ENCODE measurements around the gene HADH.

Gene HADH

DNA sequence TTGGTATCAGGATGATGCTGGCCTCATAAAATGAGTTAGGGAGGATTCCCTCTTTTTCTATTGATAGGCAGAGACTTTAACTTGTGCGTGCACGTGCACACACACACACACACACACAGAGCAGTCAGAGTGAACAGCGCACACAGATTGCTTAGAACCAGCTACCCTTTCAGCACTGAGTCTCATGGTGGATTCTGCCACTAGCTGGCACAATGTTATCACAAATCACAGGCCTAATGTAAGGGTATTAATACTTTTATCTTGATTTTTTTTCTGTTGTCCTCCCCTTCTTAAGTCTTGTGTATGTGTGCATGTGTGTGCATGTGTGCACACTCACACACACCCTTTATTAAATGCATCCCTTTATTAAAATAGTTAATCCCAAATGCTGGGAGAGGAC is 53.2 kb downstream of the HADH start:
- no peak for DNase-seq (ENCODE audit: low read depth)

DNA sequence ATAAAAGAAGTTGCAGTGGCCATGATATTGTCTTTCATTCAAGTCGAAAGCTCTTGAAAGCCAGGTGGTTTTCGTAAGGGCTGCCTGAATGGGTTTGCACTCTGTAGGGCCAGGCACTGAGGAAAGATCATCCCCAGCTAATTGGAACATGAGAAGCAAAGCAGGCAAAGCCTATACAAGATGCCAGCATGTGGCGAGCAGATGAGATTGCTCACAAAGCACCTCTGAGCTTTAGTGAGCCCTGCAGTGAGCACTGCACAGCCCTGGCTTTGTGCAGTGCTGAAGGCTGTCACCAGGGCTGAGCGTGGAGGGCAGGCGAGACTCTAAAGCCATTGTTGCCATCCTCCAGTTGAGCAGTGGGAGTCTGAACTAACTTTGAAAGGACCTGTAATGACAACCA is 53.8 kb downstream of the HADH start:
- H3K4me3 ChIP-seq (ENCODE audit: low read length): no peak overlapping the region
- TF ChIP-seq CTCF (conservative IDR thresholded peaks at IDR 0.05; ENCODE audit: low read depth, low read length): no peak
- no peak for DNase-seq (ENCODE audit: low read depth)

More for the DNA sequence above, 53.2 kb downstream of the HADH start:
- no peak for TF ChIP-seq CTCF (conservative IDR thresholded peaks at IDR 0.05; ENCODE audit: low read depth, low read length)
- H3K4me3 ChIP-seq (ENCODE audit: low read length): no peak overlapping the region

GRCh38 chr4:108044951-108045686 is 55.4 kb downstream of the HADH start:
- H3K4me3 ChIP-seq (ENCODE audit: low read length): no peak overlapping the region
- DNase-seq (ENCODE audit: low read depth): no peak
- no peak for TF ChIP-seq CTCF (conservative IDR thresholded peaks at IDR 0.05; ENCODE audit: low read depth, low read length)

DNA sequence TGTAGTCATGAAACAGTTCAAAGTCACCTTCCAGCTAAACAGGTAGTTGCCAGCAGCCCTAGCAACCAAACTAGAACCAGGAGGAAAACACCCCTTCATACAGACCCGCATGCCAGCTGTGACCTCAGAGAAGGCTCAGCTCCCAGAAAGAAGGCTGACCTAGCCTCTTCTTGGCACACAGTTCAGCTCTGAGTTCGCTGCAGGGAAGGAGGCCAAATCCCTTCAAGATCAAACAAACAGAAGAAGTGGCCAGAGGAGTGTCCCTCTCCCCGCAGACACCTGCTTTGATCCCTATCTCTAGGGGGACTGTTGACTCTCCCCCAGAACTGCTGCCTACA is 56.0 kb downstream of the HADH start:
- TF ChIP-seq CTCF (conservative IDR thresholded peaks at IDR 0.05; ENCODE audit: low read depth, low read length): no peak
- H3K4me3 ChIP-seq (ENCODE audit: low read length): no peak overlapping the region
- DNase-seq (ENCODE audit: low read depth): no peak

DNA sequence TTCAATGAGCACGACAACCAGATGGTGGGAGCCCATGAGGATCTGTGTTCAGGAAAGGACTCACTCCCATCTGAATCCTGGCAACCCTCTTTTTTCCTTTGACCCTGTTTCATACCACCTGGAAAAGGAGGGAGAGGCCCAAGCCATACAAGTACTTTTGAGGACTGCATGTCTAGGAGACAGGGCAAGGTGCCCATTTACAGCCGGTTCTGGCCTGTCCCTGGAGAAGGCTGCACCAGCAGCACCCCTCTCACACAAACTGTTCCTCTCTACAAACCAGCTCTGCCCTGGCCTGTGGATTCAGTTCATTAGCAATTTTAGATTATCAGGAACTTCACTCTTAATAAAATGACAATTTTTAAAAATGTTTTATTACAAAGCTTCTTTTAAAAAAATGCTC is 57.5 kb downstream of the HADH start:
- DNase-seq (ENCODE audit: low read depth): no peak
- no peak overlapping the region for H3K4me3 ChIP-seq (ENCODE audit: low read length)
- TF ChIP-seq CTCF (conservative IDR thresholded peaks at IDR 0.05; ENCODE audit: low read depth, low read length): no peak

DNA sequence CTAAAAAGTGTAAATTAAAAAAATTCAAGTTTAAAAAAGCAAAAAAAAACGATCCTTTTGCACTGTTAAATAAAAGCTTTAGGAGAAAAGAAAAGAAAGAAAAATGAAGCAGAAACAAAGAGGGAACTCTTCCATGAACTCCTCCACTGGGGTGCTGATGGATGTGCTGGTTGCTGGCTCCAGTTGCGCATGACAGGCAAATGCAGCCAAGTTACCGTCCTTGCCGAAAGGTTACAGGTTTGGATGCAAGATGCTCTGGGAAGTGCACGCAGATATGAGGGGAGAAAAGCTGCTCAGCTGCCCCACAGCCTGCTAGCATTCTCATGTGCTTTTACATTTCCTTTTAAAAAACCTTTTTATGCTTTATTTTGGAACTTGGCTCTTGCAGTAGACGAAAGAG is 58.5 kb downstream of the HADH start:
- no peak for DNase-seq (ENCODE audit: low read depth)
- no peak overlapping the region for H3K4me3 ChIP-seq (ENCODE audit: low read length)
- TF ChIP-seq CTCF (conservative IDR thresholded peaks at IDR 0.05; ENCODE audit: low read depth, low read length): no peak

DNA sequence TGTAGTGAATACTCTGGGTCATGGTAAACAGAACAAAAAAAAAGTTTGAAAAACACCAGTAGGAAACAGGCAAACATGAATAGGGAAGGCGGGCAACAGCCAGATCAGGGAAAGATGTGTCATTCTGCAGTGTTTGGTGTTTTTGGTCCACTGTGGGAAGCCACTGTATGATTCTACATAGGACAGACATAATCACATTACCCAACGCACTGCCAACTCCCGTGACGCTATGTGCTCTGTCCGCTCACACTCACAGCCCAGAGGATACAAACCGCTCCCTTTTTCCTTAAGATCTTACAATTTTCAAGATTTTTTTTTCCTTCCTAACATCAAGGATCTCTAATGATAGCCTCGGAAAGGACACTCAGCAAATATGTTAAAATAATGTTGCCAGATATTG is 59.3 kb downstream of the HADH start:
- H3K4me3 ChIP-seq (ENCODE audit: low read length): no peak overlapping the region
- TF ChIP-seq CTCF (conservative IDR thresholded peaks at IDR 0.05; ENCODE audit: low read depth, low read length): no peak
- DNase-seq (ENCODE audit: low read depth): no peak

Measured in retinal pigment epithelial cell (primary cell).